Measurements from ENCODE around the gene PRM2. TPM values are rescaled to one million over a fixed set of nuclear protein-coding genes. Genes with fewer than 3 reads are reported as not detected.

Gene PRM2
- total and polyA plus RNA-seq, 2 of the 8 experiments (the other 6 are each of a cell fraction or from before 2014, with no cell fraction given): not detected

- 85% methylated on average over 9 of the region's 9 CpGs; no CpG with 5 or more reads in 1 of the 2 experiments for WGBS, 2 experiments (ENCODE audit: extremely low coverage in 1 of 2, insufficient coverage in 1 of 2, insufficient read length in 1 of 2, insufficient replicate concordance in 2 of 2, low coverage in 1 of 2, low lambda C conversion rate in 2 of 2, missing lambda C conversion rate in 1 of 2)
- no peaks in the 10 kb centered on the region for H3K27me3 ChIP-seq (replicated peaks in 1 of 4; ENCODE audit: control insufficient read depth in 3 of 4, extremely low read depth in 1 of 4, insufficient read depth in 3 of 4, low read length in 3 of 4)
- peak overlapping the region; percentile 64; the same call in 1 of the 2 replicates for H2BK12ac ChIP-seq (ENCODE audit: low read depth, low read length)
- no peak overlapping the region for H3K9ac ChIP-seq (replicated peaks in 1 of 4; ENCODE audit: extremely low read depth in 1 of 4, low read depth in 3 of 4, low read length in 3 of 4)
- no peaks in the 10 kb centered on the region for H3K9me3 ChIP-seq (ENCODE audit: insufficient read depth in 2 of 2, low read depth in 1 of 2, low read length in 1 of 2)
- peak overlapping the region; percentile 25; the same call in 1 of the 2 replicates for H3K18ac ChIP-seq (ENCODE audit: extremely low read depth, low read length)
- no peaks in the 10 kb centered on the region for H3K36me3 ChIP-seq (ENCODE audit: control insufficient read depth in 2 of 4, insufficient read depth in 4 of 4, low read length in 3 of 4)
- FAIRE-seq (no peak), DNase-seq (ENCODE audit: low read depth in 1 of 2, low spot score in 2 of 2) (no peak)
- peak overlapping the region; percentile 97; the same call in 1 of the 2 replicates for H2AK5ac ChIP-seq (ENCODE audit: low read depth, low read length)
- no peak overlapping the region for H3K4me2 ChIP-seq (ENCODE audit: insufficient read depth in 1 of 2, low read depth in 2 of 2, low read length in 2 of 2)
- H4K5ac ChIP-seq (ENCODE audit: insufficient read length, low read depth, low read length): no peak overlapping the region
- no peak overlapping the region for H3K27ac ChIP-seq (ENCODE audit: low read depth, low read length)
- peak overlapping the region; percentile 86 for H4K91ac ChIP-seq (replicated peaks; ENCODE audit: insufficient read length, low read length)
- no peak overlapping the region for H2AFZ ChIP-seq (ENCODE audit: low read length)
- H3K79me2 ChIP-seq (ENCODE audit: control insufficient read depth in 1 of 2, insufficient read depth in 2 of 2, low read length in 2 of 2): no peaks in the 10 kb centered on the region
- no peak overlapping the region for H3K14ac ChIP-seq (ENCODE audit: insufficient read length)
- peaks cover 13 to 36% (median 19%) of the 10 kb centered on the region in 4 experiments for H3K4me1 ChIP-seq (replicated peaks in 1 of 4; ENCODE audit: control insufficient read depth in 3 of 4, insufficient read depth in 4 of 4, low read length in 3 of 4)
- peak overlapping the region; percentile 29 for H2BK120ac ChIP-seq (replicated peaks; ENCODE audit: low read depth, low read length)
- peak overlapping the region; percentile 12; the same call in 1 of the 2 replicates for H2BK15ac ChIP-seq (ENCODE audit: low read length)
- no peak overlapping the region for H3K56ac ChIP-seq (replicated peaks; ENCODE audit: insufficient read length, low read depth, low read length)
- H3K79me1 ChIP-seq (ENCODE audit: low read depth, low read length): no peaks in the 10 kb centered on the region
- peak overlapping the region; percentile 98 for H2BK20ac ChIP-seq (ENCODE audit: low read length)
- peak overlapping the region; percentile 12 for H3K4ac ChIP-seq (replicated peaks; ENCODE audit: insufficient read length, low read depth, low read length)
- no peaks in the 10 kb centered on the region; the same call in 1 of the 2 replicates for H3K23me2 ChIP-seq (ENCODE audit: low read depth, low read length)
- ChIA-PET CTCF (ENCODE audit: partially characterized antibody) (interaction anchor here (1.0 to 2.6 kb wide), 4 partner anchors 12 to 53 kb away, joined by 3 to 7 read pairs (median 4); no protein-coding TSS in a partner anchor), POLR2A (ENCODE audit: partially characterized antibody) (interaction anchor here (0.6 to 1.0 kb wide), 3 partner anchors 48 to 77 kb away, joined by 3 read pairs; partner anchors contain the start of gene SOCS1)
- no peak overlapping the region for H3K23ac ChIP-seq (ENCODE audit: insufficient read length)
- H4K8ac ChIP-seq (ENCODE audit: extremely low read depth, insufficient read depth, low read length): no peak overlapping the region
- H4K20me1 ChIP-seq (replicated peaks in 1 of 2; ENCODE audit: control insufficient read depth in 1 of 2, insufficient read depth in 2 of 2, low read length in 2 of 2): no peaks in the 10 kb centered on the region
- no peak overlapping the region for H3K4me3 ChIP-seq (ENCODE audit: extremely low read depth in 1 of 4, insufficient read depth in 2 of 4, low read depth in 3 of 4, low read length in 4 of 4)
- peak overlapping the region; percentile 35; the same call in 1 of the 2 replicates for H2BK5ac ChIP-seq (ENCODE audit: low read depth, low read length)
- TF ChIP-seq RXRA (IDR thresholded peaks at IDR 0.05; ENCODE audit: insufficient read depth, low read depth, low read length): no peak
- TF ChIP-seq ATF3 (IDR thresholded peaks at IDR 0.05; ENCODE audit: insufficient read depth, low read depth, low read length): no peak
- TF ChIP-seq SIRT6 (IDR thresholded peaks at IDR 0.05; ENCODE audit: low read length): no peak
- TF ChIP-seq TAF1 (IDR thresholded peaks at IDR 0.05; ENCODE audit: low read depth, low read length): no peak
- TF ChIP-seq CHD2 (IDR thresholded peaks at IDR 0.05; ENCODE audit: low read length): no peak
Measured at GRCh38 chr16:11309895-11310633, 33.8 kb upstream of the PRM2 start.

Measured in H1 (cell line).